GM12878 (cell line): Measurements from ENCODE around the gene SCRG1.

ENCODE experiments used
- ASH2L ChIP-seq: fragments of 300-600, 200-600 bp; sonication (generic); IDR thresholded peaks from 2 replicates; pipeline ENCODE4 v1.6.1; 2017; ENCODE audit warnings: low read depth, mild to moderate bottlenecking, borderline replicate concordance
- CBX3 ChIP-seq: fragments of 200-600 bp; sonication (generic); IDR thresholded peaks from 2 replicates; pipeline ENCODE4 v1.6.1; 2016; ENCODE audit warnings: low read depth, borderline replicate concordance
- ESRRA ChIP-seq: IDR thresholded peaks from 2 replicates; pipeline ENCODE4 v1.6.1; 2012; ENCODE audit warnings: mild to moderate bottlenecking, low read length, improper control_type of control experiment
- FOXK2 ChIP-seq: fragments of 450-650 bp; IDR thresholded peaks from 2 replicates; pipeline ENCODE4 v1.6.1; 2017; ENCODE audit warnings: mild to moderate bottlenecking, moderate library complexity
- GATAD2B ChIP-seq: fragments of 450-650 bp; conservative IDR thresholded peaks from 2 replicates; pipeline ENCODE4 v1.6.1; 2017; ENCODE audit warnings: low read depth, mild to moderate bottlenecking, moderate library complexity
- MTA3 ChIP-seq: IDR thresholded peaks from 2 replicates; pipeline ENCODE4 v1.6.1; 2012; ENCODE audit warnings: low read length, inconsistent platforms, borderline replicate concordance
- MYC ChIP-seq: IDR thresholded peaks from 2 replicates; pipeline ENCODE4 v1.6.1; 2011; ENCODE audit warnings: mild to moderate bottlenecking, low read length, moderate library complexity, inconsistent platforms; ENCODE audit not compliant: insufficient read depth, insufficient replicate concordance, insufficient read length, severe bottlenecking
- POLR2A ChIP-seq: IDR thresholded peaks from 2 replicates; pipeline ENCODE4 v1.6.1; 2011; ENCODE audit warnings: low read depth, mild to moderate bottlenecking, low read length
- SIX5 ChIP-seq: IDR thresholded peaks from 2 replicates; pipeline ENCODE4 v1.6.1; 2011; ENCODE audit warnings: mild to moderate bottlenecking, low read depth, low read length, moderate library complexity; ENCODE audit not compliant: severe bottlenecking
- SUZ12 ChIP-seq: fragments of 200-600 bp; sonication (generic); IDR thresholded peaks from one replicate; pipeline ENCODE4 v1.6.1; 2018; ENCODE audit warnings: antibody characterized with exemption, mild to moderate bottlenecking; ENCODE audit not compliant: unreplicated experiment
- YY1 ChIP-seq: IDR thresholded peaks from 2 replicates; pipeline ENCODE4 v1.6.1; 2011; ENCODE audit warnings: low read depth, mild to moderate bottlenecking, low read length
- TF ChIP-seq, protein P1 (sequence below), 3 experiments: IDR thresholded peaks in 2 of 3; conservative IDR thresholded peaks in 1 of 3; 2 replicates each; pipeline ENCODE4 v1.5.1; 2011; ENCODE audit warnings: low read depth in 3 of 3, low read length in 3 of 3, mild to moderate bottlenecking in 3 of 3, control low read depth in 2 of 3, moderate library complexity in 2 of 3, inconsistent platforms in 1 of 3, mixed read lengths in 1 of 3; ENCODE audit not compliant: control insufficient read depth in 2 of 3, insufficient read depth in 1 of 3; ENCODE audit errors: extremely low read depth in 1 of 3
- TF ChIP-seq, protein P2 (sequence below): IDR thresholded peaks from 2 replicates; pipeline ENCODE4 v1.6.1; 2012; ENCODE audit warnings: improper control_type of control experiment, low read depth, low read length; ENCODE audit not compliant: insufficient replicate concordance

DNA sequence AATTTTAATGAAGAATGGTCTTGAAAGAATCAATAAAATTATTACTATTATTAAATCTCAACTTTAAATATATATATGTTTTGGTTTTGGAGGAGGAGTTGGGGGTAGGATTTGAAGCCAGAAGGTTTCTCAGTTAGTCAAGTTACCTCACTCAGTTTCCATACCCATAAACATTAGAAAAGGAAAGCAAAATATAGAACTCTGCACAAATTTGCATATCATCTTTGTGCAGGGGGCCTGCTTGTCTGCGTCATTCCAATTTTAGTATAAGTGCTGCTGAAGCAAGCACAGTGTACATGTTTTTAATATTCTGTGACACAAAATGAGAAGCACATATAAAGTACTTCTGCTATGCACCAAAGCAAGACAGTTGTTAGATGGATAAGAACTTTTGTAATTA lies 47.5 kb upstream of the SCRG1 start:
- no peak for TF ChIP-seq GATAD2B
- no peak for TF ChIP-seq SIX5
- TF ChIP-seq CBX3 = no peak
- no peak for TF ChIP-seq MYC
- TF ChIP-seq YY1 = no peak
- TF ChIP-seq, protein P1, sequence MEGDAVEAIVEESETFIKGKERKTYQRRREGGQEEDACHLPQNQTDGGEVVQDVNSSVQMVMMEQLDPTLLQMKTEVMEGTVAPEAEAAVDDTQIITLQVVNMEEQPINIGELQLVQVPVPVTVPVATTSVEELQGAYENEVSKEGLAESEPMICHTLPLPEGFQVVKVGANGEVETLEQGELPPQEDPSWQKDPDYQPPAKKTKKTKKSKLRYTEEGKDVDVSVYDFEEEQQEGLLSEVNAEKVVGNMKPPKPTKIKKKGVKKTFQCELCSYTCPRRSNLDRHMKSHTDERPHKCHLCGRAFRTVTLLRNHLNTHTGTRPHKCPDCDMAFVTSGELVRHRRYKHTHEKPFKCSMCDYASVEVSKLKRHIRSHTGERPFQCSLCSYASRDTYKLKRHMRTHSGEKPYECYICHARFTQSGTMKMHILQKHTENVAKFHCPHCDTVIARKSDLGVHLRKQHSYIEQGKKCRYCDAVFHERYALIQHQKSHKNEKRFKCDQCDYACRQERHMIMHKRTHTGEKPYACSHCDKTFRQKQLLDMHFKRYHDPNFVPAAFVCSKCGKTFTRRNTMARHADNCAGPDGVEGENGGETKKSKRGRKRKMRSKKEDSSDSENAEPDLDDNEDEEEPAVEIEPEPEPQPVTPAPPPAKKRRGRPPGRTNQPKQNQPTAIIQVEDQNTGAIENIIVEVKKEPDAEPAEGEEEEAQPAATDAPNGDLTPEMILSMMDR (IDR thresholded peaks at IDR 0.05 in 2 of 3, conservative IDR thresholded peaks at IDR 0.05 in 1 of 3; ENCODE audit: control insufficient read depth in 2 of 3, extremely low read depth in 1 of 3, insufficient read depth in 1 of 3, low read depth in 3 of 3, low read length in 3 of 3) = no peak
- no peak for TF ChIP-seq SUZ12
- no peak for TF ChIP-seq MTA3
- TF ChIP-seq FOXK2 = no peak
- TF ChIP-seq ASH2L = no peak
- TF ChIP-seq ESRRA = no peak
- no peak for TF ChIP-seq POLR2A
- TF ChIP-seq, protein P2, sequence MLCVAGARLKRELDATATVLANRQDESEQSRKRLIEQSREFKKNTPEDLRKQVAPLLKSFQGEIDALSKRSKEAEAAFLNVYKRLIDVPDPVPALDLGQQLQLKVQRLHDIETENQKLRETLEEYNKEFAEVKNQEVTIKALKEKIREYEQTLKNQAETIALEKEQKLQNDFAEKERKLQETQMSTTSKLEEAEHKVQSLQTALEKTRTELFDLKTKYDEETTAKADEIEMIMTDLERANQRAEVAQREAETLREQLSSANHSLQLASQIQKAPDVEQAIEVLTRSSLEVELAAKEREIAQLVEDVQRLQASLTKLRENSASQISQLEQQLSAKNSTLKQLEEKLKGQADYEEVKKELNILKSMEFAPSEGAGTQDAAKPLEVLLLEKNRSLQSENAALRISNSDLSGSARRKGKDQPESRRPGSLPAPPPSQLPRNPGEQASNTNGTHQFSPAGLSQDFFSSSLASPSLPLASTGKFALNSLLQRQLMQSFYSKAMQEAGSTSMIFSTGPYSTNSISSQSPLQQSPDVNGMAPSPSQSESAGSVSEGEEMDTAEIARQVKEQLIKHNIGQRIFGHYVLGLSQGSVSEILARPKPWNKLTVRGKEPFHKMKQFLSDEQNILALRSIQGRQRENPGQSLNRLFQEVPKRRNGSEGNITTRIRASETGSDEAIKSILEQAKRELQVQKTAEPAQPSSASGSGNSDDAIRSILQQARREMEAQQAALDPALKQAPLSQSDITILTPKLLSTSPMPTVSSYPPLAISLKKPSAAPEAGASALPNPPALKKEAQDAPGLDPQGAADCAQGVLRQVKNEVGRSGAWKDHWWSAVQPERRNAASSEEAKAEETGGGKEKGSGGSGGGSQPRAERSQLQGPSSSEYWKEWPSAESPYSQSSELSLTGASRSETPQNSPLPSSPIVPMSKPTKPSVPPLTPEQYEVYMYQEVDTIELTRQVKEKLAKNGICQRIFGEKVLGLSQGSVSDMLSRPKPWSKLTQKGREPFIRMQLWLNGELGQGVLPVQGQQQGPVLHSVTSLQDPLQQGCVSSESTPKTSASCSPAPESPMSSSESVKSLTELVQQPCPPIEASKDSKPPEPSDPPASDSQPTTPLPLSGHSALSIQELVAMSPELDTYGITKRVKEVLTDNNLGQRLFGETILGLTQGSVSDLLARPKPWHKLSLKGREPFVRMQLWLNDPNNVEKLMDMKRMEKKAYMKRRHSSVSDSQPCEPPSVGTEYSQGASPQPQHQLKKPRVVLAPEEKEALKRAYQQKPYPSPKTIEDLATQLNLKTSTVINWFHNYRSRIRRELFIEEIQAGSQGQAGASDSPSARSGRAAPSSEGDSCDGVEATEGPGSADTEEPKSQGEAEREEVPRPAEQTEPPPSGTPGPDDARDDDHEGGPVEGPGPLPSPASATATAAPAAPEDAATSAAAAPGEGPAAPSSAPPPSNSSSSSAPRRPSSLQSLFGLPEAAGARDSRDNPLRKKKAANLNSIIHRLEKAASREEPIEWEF = no peak
